SK-N-SH treated with all-trans-retinoic acid at 6 μM for 48 hours (cell line): ENCODE results near the gene DIP2C.

Experiments used
- ARNTL ChIP-seq: fragments of 450-650 bp; formaldehyde crosslinking; IDR thresholded peaks from 2 replicates; pipeline ENCODE4 v1.5.0; 2020; ENCODE audit warnings: low read depth, mild to moderate bottlenecking, moderate library complexity, borderline replicate concordance
- CSRNP3 ChIP-seq: fragments of 250-450 bp; sonication (Bioruptor Pico); IDR thresholded peaks from 2 replicates; pipeline ENCODE4 v1.5.1; 2021; ENCODE audit warnings: mild to moderate bottlenecking, moderate library complexity
- ESRRG ChIP-seq: fragments of 250-450 bp; sonication (Bioruptor Pico); IDR thresholded peaks from 2 replicates; pipeline ENCODE4 v1.6.1; 2021; ENCODE audit warnings: mild to moderate bottlenecking
- ISL1 ChIP-seq: fragments of 250-450 bp; sonication (Bioruptor Pico); IDR thresholded peaks from 2 replicates; pipeline ENCODE4 v2.1.2; 2022; ENCODE audit warnings: mild to moderate bottlenecking, moderate library complexity
- PATZ1 ChIP-seq: fragments of 250-450 bp; sonication (Bioruptor Pico); IDR thresholded peaks from 2 replicates; pipeline ENCODE4 v1.8.0; 2020; ENCODE audit warnings: mild to moderate bottlenecking, moderate library complexity, borderline replicate concordance
- PPARA ChIP-seq: fragments of 250-450 bp; sonication (Bioruptor Pico); IDR thresholded peaks from 2 replicates; pipeline ENCODE4 v1.5.0; 2020; ENCODE audit warnings: mild to moderate bottlenecking, borderline replicate concordance
- TCF4 ChIP-seq: fragments of 250-450 bp; sonication (Bioruptor Pico); IDR thresholded peaks from 2 replicates; pipeline ENCODE4 v1.8.0; 2021; ENCODE audit warnings: mild to moderate bottlenecking, moderate library complexity, borderline replicate concordance
- TOX ChIP-seq: fragments of 250-450 bp; sonication (Bioruptor Pico); IDR thresholded peaks from 2 replicates; pipeline ENCODE4 v1.8.0; 2021; ENCODE audit warnings: mild to moderate bottlenecking, moderate library complexity, borderline replicate concordance
- ZFP3 ChIP-seq: fragments of 250-450 bp; sonication (Bioruptor Pico); IDR thresholded peaks from 2 replicates; pipeline ENCODE4 v1.5.0; 2020; ENCODE audit warnings: mild to moderate bottlenecking, moderate library complexity
- ZNF565 ChIP-seq: fragments of 450-650 bp; formaldehyde crosslinking; conservative IDR thresholded peaks from 2 replicates; pipeline ENCODE4 v1.5.0; 2020; ENCODE audit warnings: low read depth, mild to moderate bottlenecking, moderate library complexity
- ZNF8 ChIP-seq: fragments of 450-650 bp; formaldehyde crosslinking; IDR thresholded peaks from 2 replicates; pipeline ENCODE4 v1.5.0; 2020; ENCODE audit warnings: mild to moderate bottlenecking, moderate library complexity

GRCh38 chr10:712089-712488 is 22.6 kb upstream of the DIP2C start:
- TF ChIP-seq TCF4 (CRISPR knock-in tag) (no peak), ESRRG (CRISPR knock-in tag) (no peak), ZFP3 (CRISPR knock-in tag) (no peak), ZNF565 (CRISPR knock-in tag) (no peak), ISL1 (CRISPR knock-in tag) (no peak), CSRNP3 (CRISPR knock-in tag) (no peak), TOX (CRISPR knock-in tag) (no peak), ZNF8 (CRISPR knock-in tag) (no peak), ARNTL (no peak), PPARA (CRISPR knock-in tag) (no peak), PATZ1 (CRISPR knock-in tag) (no peak)
